ENCODE measurements around the gene ZNF470.

Gene ZNF470

DNA sequence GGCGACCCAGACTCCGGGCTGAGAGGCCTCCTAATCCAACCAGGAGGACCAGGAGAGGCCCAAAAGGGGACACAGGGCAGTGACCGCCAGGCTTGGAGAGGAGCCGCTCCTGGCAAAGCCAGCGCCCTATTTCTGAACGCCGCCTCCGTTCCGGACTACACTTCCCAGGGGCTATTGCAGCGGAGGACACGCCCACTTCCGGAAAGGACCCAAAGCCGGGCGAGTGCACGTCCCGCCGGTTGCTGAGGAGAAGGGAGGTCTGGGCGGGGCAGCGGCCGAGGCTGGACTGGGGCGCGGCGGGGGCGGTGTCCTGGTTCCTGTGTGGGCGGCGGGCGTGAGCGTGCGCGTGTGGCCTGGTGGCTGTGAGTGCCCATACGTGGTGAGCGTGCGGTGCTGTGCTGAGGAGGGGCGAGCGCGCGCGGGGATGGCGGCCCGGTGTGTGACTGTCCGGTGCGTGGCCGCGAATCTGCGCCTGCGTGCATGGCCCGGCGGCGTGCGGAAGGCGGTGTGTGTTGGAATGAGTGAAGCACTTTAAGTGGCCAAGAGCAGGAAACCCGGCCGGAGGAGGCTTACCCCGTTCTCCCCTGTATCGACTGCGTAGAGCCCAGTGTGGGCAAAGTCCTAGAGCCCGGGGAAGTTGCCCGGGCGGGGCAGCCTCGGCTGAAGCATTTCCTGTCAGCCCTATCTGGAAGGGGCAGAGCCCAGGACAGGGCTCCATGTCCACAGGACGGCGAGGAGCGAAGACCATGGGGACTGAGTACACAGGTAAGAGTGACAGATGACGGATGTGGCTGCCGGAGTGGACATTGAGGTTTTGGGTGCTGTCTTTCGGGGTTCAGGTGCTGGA, at the start of gene ZNF470:
TSS of gene ZNF470 (plus strand) at position 195 of the 847 bp plus-strand sequence. CDS start 2,844 bp downstream, outside the sequence.
- peak; percentile 28 to 94 (median 84) for DNase-seq

DNA sequence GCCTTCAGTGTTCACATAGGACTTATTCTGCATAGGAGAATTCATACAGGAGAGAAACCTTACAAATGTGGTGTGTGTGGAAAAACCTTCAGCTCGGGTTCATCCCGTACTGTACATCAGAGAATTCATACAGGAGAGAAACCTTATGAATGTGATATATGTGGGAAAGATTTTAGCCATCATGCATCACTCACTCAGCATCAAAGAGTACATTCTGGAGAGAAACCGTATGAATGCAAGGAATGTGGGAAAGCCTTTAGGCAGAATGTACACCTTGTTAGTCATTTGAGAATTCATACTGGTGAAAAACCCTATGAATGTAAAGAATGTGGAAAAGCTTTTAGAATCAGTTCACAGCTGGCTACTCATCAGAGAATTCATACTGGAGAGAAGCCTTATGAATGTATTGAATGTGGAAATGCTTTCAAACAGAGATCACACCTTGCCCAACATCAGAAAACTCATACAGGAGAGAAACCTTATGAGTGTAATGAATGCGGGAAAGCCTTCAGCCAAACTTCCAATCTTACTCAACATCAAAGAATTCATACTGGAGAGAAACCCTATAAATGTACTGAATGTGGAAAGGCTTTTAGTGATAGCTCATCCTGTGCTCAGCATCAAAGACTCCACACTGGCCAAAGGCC, 41.9 kb upstream of the ZNF470 start:
- DNase-seq = no peak

DNA sequence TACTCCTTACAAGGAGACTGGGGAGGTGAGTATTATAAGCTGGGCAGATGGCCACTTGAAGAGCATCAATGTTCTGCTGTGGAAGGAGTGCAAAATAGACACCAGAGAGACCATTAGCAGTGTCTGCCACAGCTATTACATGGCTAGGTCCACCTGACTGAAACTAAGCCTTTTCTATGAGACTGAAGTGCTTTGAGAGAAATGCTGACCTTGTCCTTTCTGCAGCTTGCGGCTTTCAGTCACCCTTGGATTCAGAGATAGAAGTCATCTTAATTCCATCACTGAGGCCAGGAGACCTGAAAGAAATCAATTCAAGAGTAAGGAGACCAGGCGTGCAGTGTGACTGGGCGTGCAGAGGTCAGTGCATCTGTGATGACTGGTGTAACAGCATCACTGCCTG, 29.8 kb upstream of the ZNF470 start:
- no peak for DNase-seq

DNA sequence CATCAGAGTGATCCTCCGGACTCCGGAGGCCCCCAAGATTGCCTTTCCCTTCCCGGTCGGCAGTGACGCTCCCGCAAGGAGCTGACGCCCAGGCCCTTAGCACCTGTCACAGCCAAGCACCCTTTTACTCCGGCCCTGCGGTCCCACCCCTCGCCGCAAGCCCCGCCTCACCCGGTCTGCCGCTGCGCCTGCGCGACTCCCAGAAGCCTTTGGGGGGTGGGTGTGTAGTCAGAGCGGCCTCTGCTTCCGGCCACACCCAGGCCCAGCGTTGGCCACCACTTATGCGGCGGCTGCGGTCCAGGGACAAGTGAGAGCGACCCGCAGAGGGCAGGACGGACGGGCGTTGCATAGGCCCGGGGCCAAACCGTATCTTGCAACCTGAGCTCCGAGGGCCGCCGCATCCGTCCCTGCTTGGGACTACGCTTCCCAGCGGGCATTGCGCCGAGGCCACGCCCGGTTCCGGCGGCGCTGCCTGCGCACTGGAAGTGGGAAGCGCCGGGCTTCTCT, 29.0 kb upstream of the ZNF470 start:
- peak; percentile 57 to 98 (median 91) for DNase-seq

DNA sequence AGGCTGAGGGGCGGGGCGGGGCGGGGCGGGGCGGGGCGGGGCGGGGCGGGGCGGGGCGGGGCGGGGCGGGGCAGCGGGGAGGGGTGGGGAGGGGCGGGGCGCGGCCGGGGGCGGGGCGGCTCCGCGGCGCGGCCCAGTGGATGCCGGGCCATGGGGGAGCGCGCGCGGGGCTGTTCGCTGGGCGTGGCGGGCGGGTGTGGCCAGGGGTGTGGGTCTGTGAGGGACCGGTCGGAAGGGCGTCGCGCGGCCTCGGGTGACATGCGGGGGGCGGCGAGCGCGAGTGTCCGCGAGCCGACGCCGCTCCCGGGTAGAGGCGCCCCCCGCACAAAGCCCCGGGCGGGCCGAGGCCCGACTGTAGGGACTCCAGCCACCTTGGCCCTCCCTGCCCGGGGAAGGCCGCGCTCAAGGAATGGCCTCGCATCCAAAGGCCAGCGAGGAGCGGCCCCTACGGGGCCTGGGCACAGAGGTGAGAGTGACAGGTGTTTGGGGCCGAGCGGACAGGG, 28.5 kb upstream of the ZNF470 start, which contains the start of gene ZFP28:
TSS of gene ZFP28 (plus strand) at position 188 of the 503 bp plus-strand sequence. CDS start at position 259, 71 bp downstream.
- peak in 26 of 56 donors; percentile 24 to 90 (median 72) for DNase-seq

DNA sequence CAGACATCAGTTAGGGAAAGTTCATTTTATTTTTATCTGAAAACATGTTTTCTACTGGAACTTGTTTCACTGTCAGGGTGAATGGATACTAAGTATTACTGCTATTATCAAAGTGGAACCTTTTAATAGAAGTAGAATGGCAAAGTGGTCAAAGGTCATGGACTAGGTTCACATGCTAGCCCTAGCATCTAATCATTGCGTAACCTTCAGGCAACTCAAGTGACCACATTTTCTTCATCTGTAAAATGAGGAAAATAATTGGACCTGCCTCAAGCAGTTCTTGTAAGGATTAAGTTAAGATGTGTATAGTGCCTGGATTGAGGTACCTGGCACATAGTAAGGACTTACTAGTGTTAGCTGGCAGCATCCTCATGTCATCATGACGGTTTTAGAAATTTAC, 23.5 kb upstream of the ZNF470 start:
- DNase-seq = no peak

DNA sequence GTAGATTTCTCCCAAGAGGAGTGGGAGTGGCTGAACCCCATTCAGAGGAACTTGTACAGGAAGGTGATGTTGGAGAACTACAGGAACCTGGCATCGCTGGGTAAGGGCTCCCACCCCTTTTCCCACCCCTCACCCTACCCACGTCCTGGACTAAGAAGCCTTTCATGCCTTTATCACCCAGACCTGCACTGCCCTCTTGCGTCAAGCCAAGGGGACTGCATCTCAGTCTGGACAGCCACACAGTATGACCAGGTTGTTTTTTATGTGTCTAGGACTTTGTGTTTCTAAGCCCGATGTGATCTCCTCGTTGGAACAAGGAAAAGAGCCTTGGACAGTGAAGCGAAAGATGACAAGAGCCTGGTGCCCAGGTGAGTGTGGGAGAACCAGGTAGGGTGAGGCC, 19.7 kb upstream of the ZNF470 start:
- no peak for DNase-seq

DNA sequence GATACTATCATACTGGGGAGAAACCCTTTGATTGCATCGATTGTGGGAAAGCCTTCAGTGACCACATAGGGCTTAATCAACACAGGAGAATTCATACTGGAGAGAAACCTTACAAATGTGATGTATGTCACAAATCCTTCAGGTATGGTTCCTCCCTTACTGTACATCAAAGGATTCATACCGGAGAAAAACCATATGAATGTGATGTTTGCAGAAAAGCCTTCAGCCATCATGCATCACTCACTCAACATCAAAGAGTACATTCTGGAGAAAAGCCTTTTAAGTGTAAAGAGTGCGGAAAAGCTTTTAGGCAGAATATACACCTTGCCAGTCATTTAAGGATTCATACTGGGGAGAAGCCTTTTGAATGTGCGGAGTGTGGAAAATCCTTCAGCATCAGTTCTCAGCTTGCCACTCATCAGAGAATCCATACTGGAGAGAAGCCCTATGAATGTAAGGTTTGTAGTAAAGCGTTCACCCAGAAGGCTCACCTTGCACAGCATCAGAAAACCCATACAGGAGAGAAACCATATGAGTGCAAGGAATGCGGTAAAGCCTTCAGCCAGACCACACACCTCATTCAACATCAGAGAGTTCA, 12.9 kb upstream of the ZNF470 start:
- no peak for DNase-seq

DNA sequence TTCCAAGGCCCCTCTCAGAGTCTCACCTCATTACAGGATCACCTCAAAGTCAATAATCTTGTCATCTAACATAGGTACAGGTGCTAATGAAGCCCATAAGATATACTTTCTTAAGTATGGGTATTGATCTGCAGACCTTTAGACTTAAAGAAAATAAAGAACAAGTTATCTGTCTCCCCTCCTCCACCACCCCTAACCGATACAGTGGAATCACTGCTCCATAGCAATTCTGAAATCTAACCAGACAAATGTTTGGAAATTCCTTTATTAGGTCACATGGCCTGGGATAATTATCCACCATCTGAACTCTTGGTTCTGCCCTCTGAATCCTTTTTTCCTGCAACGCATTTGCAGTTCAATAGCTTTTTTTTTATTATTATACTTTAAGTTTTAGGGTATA, 4.5 kb upstream of the ZNF470 start:
- DNase-seq = no peak

DNA sequence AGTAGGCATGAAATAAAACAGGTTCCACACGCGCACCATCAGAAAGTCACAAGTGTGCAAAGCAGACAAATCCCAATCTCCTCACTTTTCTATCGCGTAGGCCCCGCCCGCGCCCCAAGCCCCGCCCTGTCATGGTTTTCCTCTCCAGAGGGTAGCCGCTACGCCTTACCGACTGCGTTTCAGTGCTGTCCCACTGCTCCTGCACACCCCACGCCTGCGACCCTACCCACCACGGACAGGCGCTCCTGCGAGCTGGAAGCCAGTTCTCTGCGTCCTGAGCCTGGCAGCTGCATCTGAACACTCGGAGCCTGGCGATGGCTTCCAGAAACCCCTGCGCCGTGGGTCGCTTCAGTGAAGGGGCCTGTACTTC, 379 bp upstream of the ZNF470 start:
- DNase-seq = peak in 32 of 56 donors; percentile 6 to 72 (median 48)

DNA sequence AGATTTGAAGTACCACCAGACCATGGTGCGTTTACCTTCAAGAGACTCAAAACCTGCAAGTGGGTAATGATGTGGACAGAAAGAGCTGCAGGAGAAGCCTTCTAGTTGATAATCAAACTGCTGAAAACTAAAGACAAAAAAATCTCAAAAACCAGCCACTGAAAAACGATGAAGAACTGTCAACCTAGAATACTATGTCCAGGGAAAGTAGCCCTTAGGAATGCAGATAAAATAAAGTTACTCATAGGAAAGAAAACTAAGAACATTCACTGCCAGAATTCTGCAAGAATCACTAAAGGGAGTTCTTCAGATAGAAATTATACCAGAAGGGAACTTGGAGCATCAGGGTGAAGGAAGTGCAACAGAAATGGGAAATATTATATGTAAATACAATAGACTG, 5.3 kb downstream of the ZNF470 start:
- DNase-seq = no peak

DNA sequence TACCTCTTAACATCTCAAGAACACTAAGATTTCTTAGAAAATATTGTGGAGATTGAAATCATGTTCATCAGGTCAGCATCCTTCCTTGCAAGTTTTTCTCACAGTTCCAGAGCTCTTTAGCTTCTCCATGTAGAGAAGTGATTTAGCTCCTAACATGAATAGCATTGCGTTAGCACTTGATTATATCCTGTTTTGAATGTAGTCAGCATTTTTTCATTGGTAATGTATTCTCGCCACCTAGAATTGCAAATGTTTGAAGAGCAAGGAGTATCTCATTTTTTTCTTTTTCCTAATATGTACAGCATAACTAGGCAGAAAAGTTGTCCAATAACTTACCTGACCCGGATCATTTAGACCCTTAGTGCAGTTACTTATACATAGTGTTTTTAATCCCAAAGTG, 6.6 kb downstream of the ZNF470 start:
- no peak for DNase-seq

DNA sequence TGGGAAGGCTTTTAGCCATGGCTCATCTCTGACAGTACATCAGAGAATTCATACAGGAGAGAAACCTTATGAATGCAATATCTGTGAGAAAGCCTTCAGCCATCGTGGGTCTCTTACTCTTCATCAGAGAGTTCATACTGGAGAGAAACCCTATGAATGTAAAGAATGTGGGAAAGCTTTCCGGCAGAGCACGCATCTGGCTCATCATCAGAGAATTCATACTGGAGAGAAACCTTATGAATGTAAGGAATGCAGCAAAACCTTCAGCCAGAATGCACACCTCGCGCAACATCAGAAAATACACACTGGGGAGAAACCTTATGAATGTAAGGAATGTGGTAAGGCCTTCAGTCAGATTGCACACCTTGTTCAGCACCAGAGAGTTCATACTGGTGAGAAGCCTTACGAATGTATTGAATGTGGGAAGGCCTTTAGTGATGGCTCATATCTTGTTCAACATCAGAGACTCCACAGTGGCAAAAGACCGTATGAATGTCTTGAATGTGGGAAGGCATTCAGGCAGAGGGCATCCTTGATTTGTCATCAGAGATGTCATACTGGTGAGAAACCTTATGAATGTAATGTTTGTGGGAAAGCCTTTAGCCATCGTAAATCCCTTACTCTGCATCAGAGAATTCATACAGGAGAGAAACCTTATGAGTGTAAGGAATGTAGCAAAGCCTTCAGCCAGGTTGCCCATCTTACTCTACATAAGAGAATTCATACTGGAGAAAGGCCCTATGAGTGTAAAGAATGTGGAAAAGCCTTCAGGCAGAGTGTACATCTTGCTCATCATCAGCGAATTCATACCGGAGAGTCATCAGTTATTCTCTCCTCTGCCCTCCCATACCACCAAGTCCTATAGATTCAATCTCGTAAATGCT, 10.7 kb downstream of the ZNF470 start:
- no peak for DNase-seq

DNA sequence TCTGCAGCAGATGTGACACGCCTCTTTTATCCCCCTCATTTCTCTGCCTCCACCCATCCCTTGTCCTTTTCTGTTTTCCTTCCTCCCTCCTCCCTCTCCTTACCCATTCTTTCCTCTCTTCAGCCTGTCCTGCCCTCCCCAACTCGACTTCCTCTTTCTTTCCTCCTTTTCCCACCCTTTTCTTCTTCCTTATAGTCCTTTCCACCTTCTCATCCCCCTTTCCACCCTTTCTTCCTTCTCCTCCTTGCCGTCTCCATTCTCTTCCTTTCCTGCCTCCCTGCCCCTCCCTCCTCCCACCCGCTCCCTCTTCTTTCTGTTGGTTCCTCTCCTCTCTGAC, 27.1 kb downstream of the ZNF470 start:
- DNase-seq = no peak

DNA sequence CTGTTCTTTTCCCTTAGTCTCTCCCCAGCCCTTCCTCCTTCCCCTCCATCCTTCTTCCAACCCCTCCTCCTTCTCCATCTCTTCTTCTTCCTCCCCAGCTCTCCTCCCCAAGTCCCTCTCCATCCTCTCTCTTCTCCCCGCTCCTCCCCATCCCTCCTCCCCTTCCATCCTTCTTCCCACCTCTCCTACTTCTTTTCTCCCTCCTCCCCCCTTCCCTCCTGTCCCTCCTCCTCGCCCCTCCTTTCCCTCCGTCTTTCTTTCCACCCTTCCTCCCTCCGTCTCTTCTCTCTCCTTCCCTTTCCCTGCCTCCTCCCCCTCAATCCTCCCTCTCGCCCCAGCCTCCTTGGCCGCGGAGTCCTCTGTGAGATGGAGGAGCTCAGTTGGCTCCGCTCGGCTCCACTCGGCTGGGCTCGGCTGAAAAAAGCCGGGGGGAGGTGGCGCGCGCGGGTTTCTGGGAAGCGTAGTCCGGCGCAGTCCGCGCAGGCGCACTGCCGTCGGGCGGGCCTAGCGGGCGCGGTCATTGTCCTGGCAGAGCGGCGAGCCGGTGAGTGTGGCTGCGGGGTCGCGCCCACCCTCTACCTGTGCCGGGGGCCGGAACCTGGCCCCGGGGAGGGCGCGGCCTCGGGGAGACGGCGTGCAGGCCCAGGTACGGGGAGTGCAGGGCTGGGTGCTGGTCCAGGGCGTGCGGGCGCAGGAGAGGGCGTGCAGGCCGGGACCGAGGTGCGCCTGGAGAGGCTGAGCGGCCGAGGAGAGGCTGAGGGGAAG, 27.7 kb downstream of the ZNF470 start, which contains the start of gene ZNF71:
TSS of gene ZNF71 (plus strand) at position 520 of the 765 bp plus-strand sequence. CDS start 6,257 bp downstream, outside the sequence.
- DNase-seq = peak in 55 of 56 donors; percentile 35 to 93 (median 78)

DNA sequence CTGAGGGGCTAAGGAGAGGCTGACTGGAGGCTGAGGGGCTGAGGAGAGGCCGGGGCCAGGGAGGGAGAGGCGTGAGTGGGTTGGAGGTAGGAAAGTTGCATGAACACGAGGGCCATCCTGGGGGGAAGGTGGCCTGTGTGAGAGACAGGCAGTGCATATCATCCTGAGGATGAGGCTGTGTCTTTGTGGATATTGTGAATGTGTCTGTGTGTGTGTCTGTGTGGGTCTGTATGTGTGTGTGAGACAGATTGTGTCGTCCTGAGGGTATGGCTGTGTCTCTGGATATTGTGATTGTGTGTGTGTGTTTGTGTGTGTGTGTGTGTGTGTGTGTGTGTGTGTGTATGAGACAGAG, 28.3 kb downstream of the ZNF470 start:
- DNase-seq = peak in 1 of 56 donors; percentile 40

DNA sequence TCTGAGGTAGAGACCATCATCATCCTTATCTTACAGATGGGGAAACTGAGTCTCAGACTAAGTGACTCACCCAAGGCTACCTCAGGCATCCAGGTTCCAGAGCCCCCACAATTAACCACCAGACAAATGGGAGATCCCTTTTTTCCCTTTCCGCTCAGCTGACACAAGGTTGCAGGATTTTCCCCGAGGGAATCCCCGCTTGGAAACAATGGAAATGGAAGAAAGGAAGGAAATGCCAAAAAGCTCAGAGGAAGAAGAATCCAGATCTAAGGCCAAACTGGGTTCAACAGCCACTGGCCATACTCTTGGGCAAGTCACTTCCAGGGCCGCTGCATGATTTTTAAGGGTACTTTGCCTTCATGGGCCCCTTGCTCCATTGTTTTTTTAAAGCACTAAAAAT, 29.4 kb downstream of the ZNF470 start:
- DNase-seq = no peak

DNA sequence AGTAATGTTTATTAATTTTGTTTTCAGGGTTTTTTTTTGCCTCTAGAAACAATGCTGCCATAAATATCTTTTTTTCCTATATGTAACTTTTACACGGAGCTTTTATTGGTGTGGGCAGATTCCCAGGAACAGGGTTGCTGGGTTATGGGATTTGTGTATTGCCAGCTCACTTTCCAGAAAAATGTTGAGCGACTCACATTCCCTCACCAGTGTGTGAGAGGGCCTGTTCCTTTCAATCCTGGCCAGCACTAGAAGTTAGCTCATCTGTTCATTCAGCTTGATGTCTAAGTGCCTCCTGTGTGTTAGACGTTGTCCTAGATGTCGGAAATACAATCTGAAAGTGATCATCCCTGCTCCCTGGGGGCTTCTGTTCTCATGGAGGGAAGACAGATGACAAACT, 30.4 kb downstream of the ZNF470 start:
- DNase-seq = no peak

DNA sequence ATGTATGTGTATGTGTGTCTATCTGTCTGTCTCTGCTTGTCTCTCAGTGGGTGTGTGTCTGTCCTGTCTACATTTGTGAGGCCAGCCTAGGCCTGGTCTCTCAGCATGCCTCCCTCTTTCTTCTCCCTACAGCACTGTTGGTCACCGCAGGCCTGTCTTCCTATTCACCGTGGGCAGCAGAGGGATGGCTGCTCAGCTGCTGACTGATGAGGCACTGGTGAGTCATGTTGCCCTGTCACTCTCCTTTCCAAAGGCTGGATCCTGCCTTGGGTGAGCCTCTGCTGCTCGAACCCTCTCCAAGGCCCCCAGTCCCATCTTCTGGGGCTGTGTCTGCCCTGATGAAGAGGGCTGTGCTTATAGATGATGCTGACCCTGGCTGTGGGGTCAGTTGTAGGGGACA, 34.1 kb downstream of the ZNF470 start:
- peak in 1 of 56 donors; percentile 7 for DNase-seq

DNA sequence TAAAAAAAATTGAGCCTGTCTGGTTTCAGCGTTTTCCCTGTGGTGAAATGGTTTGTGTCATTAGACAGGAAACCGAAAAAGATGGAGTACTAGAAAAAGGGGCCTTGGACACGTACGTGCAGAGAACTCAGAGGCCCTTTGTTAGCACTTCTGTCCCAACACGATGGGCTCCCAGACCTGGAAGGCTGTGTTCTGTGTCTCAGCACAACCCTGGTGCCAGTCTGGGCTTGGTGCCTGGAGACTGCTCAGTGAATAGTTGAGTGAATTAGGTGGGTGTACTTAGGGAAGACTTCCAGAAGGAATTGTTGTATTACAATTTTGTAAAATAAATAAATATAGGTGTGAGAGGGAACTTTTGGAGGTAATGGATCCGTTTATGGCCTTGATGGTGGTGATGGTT, 36.6 kb downstream of the ZNF470 start:
- peak in 39 of 56 donors; percentile 1 to 74 (median 23) for DNase-seq

Measured in amygdala (tissue), 56 donors.